GM12878 (cell line): Measurements from ENCODE around the gene STRA6. TPM values are rescaled to one million over a fixed set of nuclear protein-coding genes. Genes with fewer than 3 reads are reported as not detected.

Experiments
- ATAC-seq: fragments of 200-7000 bp; cut with Tn5 transposase; 3 replicates; pipeline ENCODE4 v1.9.1; 2020; ENCODE audit warnings: mild to moderate bottlenecking, moderate library complexity
- BruUV-seq: library from RNA; stranded (reverse); fragments of 400-500 nt; replicated peaks from 2 replicates; lab custom pipeline; 2021; lab: Mats Ljungman, UMichigan
- CTCF ChIA-PET: fragments of 300-600 bp; sonication (Branson Sonifier 250); formaldehyde crosslinking; extraction: SDS; loops from one replicate; lab custom pipeline; 2021; ENCODE audit warnings: inconsistent platforms; lab: Yijun Ruan, JAX
- POLR2A ChIA-PET: fragments of 350-600 bp; formaldehyde crosslinking; extraction: SDS; loops from one replicate; lab custom pipeline; 2021; ENCODE audit warnings: inconsistent platforms; lab: Charles Lee
- RAD21 ChIA-PET: fragments of 300-600 bp; sonication (Branson Sonifier 250); formaldehyde crosslinking; loops from one replicate; lab custom pipeline; 2023; ENCODE audit warnings: antibody characterized with exemption; ENCODE audit not compliant: unreplicated experiment; lab: Charles Lee
- SMC1A ChIA-PET: fragments of 300-600 bp; sonication (Branson Sonifier 250); formaldehyde crosslinking; loops from one replicate; lab custom pipeline; 2023; ENCODE audit not compliant: unreplicated experiment, uncharacterized antibody; lab: Charles Lee
- DNase-seq: peaks from one replicate; pipeline ENCODE4 v3.0.0-alpha.2; 2011; ENCODE audit warnings: low read depth, low spot score
- FAIRE-seq: peaks from 3 replicates; lab custom pipeline; 2011; peaks lifted over from hg19 to GRCh38; lab: Jason Lieb, UNC
- H2AFZ ChIP-seq: 2 replicates; pipeline ENCODE4 v1.6.0; 2011; ENCODE audit warnings: low read depth, low read length, control low read depth; ENCODE audit not compliant: control insufficient read depth
- H3K27ac ChIP-seq: 2 replicates; pipeline ENCODE4 v1.5.1; 2011; ENCODE audit warnings: control low read depth; ENCODE audit not compliant: control insufficient read depth, insufficient read depth
- H3K27me3 ChIP-seq, 2 experiments: replicated peaks in 1 of 2; 2 replicates each; pipeline versions ENCODE4 v1.6.0 to v1.6.1; 2011; ENCODE audit warnings: low read length in 1 of 2; ENCODE audit not compliant: control insufficient read depth in 2 of 2, insufficient read depth in 2 of 2
- H3K36me3 ChIP-seq, 2 experiments: 2 replicates each; pipeline ENCODE4 v1.5.1; 2011; ENCODE audit warnings: low read length in 1 of 2; ENCODE audit not compliant: control insufficient read depth in 2 of 2, insufficient read depth in 2 of 2
- H3K4me1 ChIP-seq: 2 replicates; pipeline ENCODE4 v1.6.1; 2011; ENCODE audit warnings: mild to moderate bottlenecking, low read length, moderate library complexity, mixed read lengths; ENCODE audit not compliant: control insufficient read depth, insufficient read depth
- H3K4me2 ChIP-seq: 2 replicates; pipeline ENCODE4 v1.6.0; 2011; ENCODE audit warnings: control low read depth; ENCODE audit not compliant: control insufficient read depth, insufficient read depth
- H3K4me3 ChIP-seq: fragments of 200-600 bp; sonication (generic); 2 replicates; pipeline ENCODE4 v1.5.1; 2016
- H3K79me2 ChIP-seq: 2 replicates; pipeline ENCODE4 v1.6.0; 2011; ENCODE audit warnings: low read length; ENCODE audit not compliant: control insufficient read depth, insufficient read depth
- H3K9ac ChIP-seq: 2 replicates; pipeline ENCODE4 v1.8.0; 2011; ENCODE audit warnings: low read length, control low read depth, mixed read lengths; ENCODE audit not compliant: control insufficient read depth, insufficient read depth
- H3K9me3 ChIP-seq: replicated peaks from 3 replicates; pipeline ENCODE4 v1.5.1; 2011; ENCODE audit warnings: mild to moderate bottlenecking, low read length; ENCODE audit not compliant: control insufficient read depth, insufficient read depth
- H4K20me1 ChIP-seq: 2 replicates; pipeline ENCODE4 v1.6.0; 2011; ENCODE audit not compliant: control insufficient read depth, insufficient read depth
- TCF12 ChIP-seq: IDR thresholded peaks from 2 replicates; pipeline ENCODE4 v1.6.1; 2011; ENCODE audit warnings: low read depth, mild to moderate bottlenecking, low read length
- ZNF622 ChIP-seq: fragments of 450-650 bp; IDR thresholded peaks from 2 replicates; pipeline ENCODE4 v1.6.1; 2017; ENCODE audit warnings: mild to moderate bottlenecking, inconsistent platforms
- WGBS: methylation state at CpG from one replicate; pipeline ENCODE4 v1.1.6; 2016; ENCODE audit warnings: low lambda C conversion rate; ENCODE audit not compliant: insufficient replicate concordance, insufficient coverage; ENCODE audit errors: missing lambda C conversion rate; 5-methylcytosine and 5-hydroxymethylcytosine counted together
- in situ Hi-C: fragments of 300-500 bp; cut with MboI; formaldehyde crosslinking; loops from 9 replicates; pipeline ENCODE4 v1.14.3; 2018; ENCODE audit warnings: mixed read lengths
- intact Hi-C: fragments of 100-400 bp; cut with micrococcal nuclease; formaldehyde crosslinking; loops from one replicate; pipeline ENCODE4 v1.14.2; 2022; ENCODE audit not compliant: unreplicated experiment
- polyA plus RNA-seq, 11 experiments: library from polyadenylated mRNA; depleted of rRNA in 4 of 11; unstranded in 6 of 11; stranded (reverse) in 5 of 11; fragments of >200 nt; fragmentation: Nextera tagmentation in 4 of 11; fragmentation: Illumina TruSeq in 1 of 11; extraction: Ambion mirVana in 4 of 11; extraction: Trizol in 1 of 11; gene quantifications; 1 replicate in 1 of 11; 2 replicates in 10 of 11; pipeline versions ENCODE4 v1.2.1 to v1.2.3, GENCODE V29; 2011 to 2016; ENCODE audit warnings: inconsistent platforms in 2 of 11, missing spikeins in 2 of 11, low read depth in 1 of 11
- total RNA-seq, 4 experiments: library from RNA; depleted of rRNA in 3 of 4; stranded (reverse); fragments of >200 nt in 3 of 4; fragmentation: Illumina TruSeq in 1 of 4; extraction: Trizol in 1 of 4; gene quantifications; 2 replicates each; pipeline versions ENCODE4 v1.2.1 to v1.2.3, GENCODE V29; 2013 to 2021
- TF ChIP-seq, protein P1 (sequence below): fragments of 150-350 bp; IDR thresholded peaks from 2 replicates; pipeline ENCODE4 v1.6.1; 2016; ENCODE audit warnings: low read depth, low read length
- TF ChIP-seq, protein P2 (sequence below): IDR thresholded peaks from 2 replicates; pipeline ENCODE4 v1.6.1; 2012; ENCODE audit warnings: low read depth, low read length, improper control_type of control experiment
- TF ChIP-seq, protein P3 (sequence below): IDR thresholded peaks from 2 replicates; pipeline ENCODE4 v1.6.1; 2011; ENCODE audit warnings: mild to moderate bottlenecking, low read depth, low read length, moderate library complexity; ENCODE audit not compliant: insufficient replicate concordance
- TF ChIP-seq, protein P4 (sequence below): fragments of 450-650 bp; conservative IDR thresholded peaks from 2 replicates; pipeline ENCODE4 v1.6.1; 2017; ENCODE audit warnings: mild to moderate bottlenecking, moderate library complexity
- TF ChIP-seq, protein P5 (sequence below): IDR thresholded peaks from 2 replicates; pipeline ENCODE4 v1.6.1; 2012; ENCODE audit warnings: improper control_type of control experiment, low read depth, low read length; ENCODE audit not compliant: insufficient replicate concordance

The STRA6 gene
- total and polyA plus RNA-seq, 10 of the 15 experiments (the other 5 are each of a cell fraction or from before 2014, with no cell fraction given) = 0.31 to 10.8 (median 5.8) TPM

DNA sequence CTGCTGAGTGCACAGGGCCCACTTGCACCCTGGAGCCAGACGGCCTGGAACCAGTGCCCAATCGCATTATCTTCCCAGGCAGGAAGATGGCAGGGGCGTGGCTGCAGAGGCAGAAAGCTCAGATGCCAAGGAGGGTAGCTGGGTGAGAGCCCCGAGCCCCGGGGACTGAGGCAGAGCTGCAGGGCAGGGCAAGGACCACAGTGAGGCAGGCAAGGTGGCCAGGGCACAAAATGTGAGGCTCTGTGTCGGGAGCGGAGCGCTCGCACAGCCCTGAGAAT is 31.9 kb upstream of the STRA6 start (continued):
- TF ChIP-seq, protein P1, sequence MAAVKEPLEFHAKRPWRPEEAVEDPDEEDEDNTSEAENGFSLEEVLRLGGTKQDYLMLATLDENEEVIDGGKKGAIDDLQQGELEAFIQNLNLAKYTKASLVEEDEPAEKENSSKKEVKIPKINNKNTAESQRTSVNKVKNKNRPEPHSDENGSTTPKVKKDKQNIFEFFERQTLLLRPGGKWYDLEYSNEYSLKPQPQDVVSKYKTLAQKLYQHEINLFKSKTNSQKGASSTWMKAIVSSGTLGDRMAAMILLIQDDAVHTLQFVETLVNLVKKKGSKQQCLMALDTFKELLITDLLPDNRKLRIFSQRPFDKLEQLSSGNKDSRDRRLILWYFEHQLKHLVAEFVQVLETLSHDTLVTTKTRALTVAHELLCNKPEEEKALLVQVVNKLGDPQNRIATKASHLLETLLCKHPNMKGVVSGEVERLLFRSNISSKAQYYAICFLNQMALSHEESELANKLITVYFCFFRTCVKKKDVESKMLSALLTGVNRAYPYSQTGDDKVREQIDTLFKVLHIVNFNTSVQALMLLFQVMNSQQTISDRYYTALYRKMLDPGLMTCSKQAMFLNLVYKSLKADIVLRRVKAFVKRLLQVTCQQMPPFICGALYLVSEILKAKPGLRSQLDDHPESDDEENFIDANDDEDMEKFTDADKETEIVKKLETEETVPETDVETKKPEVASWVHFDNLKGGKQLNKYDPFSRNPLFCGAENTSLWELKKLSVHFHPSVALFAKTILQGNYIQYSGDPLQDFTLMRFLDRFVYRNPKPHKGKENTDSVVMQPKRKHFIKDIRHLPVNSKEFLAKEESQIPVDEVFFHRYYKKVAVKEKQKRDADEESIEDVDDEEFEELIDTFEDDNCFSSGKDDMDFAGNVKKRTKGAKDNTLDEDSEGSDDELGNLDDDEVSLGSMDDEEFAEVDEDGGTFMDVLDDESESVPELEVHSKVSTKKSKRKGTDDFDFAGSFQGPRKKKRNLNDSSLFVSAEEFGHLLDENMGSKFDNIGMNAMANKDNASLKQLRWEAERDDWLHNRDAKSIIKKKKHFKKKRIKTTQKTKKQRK = no peak
- TF ChIP-seq, all 136 proteins: peak for 0

DNA sequence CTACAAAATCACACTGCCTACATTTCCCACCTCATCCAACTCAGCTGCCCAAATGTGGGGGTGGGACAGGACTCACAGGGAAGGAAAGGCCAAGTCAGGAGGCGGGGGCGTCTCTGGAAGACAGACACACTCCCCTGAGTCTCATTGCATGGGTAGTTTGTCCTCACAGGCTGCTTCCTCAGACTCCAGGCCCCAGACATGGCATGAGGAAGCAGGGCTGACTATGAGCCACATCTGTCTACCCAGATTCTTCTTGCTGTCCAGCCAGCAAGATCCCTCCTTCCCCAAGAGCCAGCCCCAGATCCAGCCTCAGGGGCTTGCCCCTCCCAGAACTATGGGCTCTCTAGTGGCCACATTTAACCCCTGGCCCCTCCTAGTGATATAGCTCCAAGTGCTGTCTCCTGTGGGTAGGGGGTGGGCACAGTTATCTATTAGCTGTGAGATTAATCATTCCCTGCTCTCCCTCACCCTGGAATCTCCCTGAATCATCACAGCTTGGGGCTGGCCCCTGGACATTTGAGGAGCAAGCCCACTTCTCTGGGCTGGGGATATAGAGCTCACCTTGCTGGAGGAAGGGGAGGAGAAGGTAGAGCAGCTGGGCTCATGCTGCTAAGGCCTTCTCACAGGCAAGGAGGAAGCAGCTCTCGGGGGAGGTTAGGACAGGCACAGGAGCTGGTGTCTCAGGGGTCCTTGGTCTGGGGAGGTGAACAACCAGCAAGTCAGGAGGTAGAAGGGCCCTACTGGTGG is 31.4 kb upstream of the STRA6 start:
- Histone ChIP-seq H3K27me3 (peaks cover 0 to 3% of the 10 kb centered on the region in 2 experiments; a peak in 2 of 4 replicates), H3K4me1 (peaks cover 19% of the 10 kb centered on the region), H3K4me2 (no peak overlapping the region), H3K79me2 (no peaks in the 10 kb centered on the region), H3K27ac (no peak overlapping the region), H2AFZ (no peak overlapping the region), H3K9ac (no peak overlapping the region), H3K36me3 (no peaks in the 10 kb centered on the region), H4K20me1 (no peaks in the 10 kb centered on the region), H3K4me3 (no peak overlapping the region), H3K9me3 (no peaks in the 10 kb centered on the region)
- no TSS peak for BruUV-seq
- ChIA-PET SMC1A (interaction anchor here (0.5 kb wide), 1 partner anchor 234 kb away, joined by 3 read pairs; no protein-coding TSS in a partner anchor), RAD21 (no interaction called here), POLR2A (no interaction called here), CTCF (interaction anchor here (0.7 kb wide), 1 partner anchor 59 kb away, joined by 3 read pairs; no protein-coding TSS in a partner anchor)
- ATAC-seq (no peak), FAIRE-seq (no peak), DNase-seq (no peak)
- intact Hi-C loops = no loop called here
- in situ Hi-C loops = no loop called here
- WGBS = 33% methylated on average over 3 of the region's 3 CpGs
- TF ChIP-seq, protein P2, sequence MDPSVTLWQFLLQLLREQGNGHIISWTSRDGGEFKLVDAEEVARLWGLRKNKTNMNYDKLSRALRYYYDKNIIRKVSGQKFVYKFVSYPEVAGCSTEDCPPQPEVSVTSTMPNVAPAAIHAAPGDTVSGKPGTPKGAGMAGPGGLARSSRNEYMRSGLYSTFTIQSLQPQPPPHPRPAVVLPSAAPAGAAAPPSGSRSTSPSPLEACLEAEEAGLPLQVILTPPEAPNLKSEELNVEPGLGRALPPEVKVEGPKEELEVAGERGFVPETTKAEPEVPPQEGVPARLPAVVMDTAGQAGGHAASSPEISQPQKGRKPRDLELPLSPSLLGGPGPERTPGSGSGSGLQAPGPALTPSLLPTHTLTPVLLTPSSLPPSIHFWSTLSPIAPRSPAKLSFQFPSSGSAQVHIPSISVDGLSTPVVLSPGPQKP = no peak
- TF ChIP-seq TCF12 (no peak), ZNF622 (no peak)
- TF ChIP-seq, protein P3, sequence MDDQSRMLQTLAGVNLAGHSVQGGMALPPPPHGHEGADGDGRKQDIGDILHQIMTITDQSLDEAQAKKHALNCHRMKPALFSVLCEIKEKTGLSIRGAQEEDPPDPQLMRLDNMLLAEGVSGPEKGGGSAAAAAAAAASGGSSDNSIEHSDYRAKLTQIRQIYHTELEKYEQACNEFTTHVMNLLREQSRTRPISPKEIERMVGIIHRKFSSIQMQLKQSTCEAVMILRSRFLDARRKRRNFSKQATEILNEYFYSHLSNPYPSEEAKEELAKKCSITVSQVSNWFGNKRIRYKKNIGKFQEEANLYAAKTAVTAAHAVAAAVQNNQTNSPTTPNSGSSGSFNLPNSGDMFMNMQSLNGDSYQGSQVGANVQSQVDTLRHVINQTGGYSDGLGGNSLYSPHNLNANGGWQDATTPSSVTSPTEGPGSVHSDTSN = no peak
- TF ChIP-seq, protein P4, sequence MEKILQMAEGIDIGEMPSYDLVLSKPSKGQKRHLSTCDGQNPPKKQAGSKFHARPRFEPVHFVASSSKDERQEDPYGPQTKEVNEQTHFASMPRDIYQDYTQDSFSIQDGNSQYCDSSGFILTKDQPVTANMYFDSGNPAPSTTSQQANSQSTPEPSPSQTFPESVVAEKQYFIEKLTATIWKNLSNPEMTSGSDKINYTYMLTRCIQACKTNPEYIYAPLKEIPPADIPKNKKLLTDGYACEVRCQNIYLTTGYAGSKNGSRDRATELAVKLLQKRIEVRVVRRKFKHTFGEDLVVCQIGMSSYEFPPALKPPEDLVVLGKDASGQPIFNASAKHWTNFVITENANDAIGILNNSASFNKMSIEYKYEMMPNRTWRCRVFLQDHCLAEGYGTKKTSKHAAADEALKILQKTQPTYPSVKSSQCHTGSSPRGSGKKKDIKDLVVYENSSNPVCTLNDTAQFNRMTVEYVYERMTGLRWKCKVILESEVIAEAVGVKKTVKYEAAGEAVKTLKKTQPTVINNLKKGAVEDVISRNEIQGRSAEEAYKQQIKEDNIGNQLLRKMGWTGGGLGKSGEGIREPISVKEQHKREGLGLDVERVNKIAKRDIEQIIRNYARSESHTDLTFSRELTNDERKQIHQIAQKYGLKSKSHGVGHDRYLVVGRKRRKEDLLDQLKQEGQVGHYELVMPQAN = no peak
- TF ChIP-seq, protein P5, sequence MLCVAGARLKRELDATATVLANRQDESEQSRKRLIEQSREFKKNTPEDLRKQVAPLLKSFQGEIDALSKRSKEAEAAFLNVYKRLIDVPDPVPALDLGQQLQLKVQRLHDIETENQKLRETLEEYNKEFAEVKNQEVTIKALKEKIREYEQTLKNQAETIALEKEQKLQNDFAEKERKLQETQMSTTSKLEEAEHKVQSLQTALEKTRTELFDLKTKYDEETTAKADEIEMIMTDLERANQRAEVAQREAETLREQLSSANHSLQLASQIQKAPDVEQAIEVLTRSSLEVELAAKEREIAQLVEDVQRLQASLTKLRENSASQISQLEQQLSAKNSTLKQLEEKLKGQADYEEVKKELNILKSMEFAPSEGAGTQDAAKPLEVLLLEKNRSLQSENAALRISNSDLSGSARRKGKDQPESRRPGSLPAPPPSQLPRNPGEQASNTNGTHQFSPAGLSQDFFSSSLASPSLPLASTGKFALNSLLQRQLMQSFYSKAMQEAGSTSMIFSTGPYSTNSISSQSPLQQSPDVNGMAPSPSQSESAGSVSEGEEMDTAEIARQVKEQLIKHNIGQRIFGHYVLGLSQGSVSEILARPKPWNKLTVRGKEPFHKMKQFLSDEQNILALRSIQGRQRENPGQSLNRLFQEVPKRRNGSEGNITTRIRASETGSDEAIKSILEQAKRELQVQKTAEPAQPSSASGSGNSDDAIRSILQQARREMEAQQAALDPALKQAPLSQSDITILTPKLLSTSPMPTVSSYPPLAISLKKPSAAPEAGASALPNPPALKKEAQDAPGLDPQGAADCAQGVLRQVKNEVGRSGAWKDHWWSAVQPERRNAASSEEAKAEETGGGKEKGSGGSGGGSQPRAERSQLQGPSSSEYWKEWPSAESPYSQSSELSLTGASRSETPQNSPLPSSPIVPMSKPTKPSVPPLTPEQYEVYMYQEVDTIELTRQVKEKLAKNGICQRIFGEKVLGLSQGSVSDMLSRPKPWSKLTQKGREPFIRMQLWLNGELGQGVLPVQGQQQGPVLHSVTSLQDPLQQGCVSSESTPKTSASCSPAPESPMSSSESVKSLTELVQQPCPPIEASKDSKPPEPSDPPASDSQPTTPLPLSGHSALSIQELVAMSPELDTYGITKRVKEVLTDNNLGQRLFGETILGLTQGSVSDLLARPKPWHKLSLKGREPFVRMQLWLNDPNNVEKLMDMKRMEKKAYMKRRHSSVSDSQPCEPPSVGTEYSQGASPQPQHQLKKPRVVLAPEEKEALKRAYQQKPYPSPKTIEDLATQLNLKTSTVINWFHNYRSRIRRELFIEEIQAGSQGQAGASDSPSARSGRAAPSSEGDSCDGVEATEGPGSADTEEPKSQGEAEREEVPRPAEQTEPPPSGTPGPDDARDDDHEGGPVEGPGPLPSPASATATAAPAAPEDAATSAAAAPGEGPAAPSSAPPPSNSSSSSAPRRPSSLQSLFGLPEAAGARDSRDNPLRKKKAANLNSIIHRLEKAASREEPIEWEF = no peak
